Esophagus squamous epithelium (tissue), 4 donors: ENCODE results near the gene VAPA.

Source experiments
- POLR2A ChIP-seq, 4 donors: fragments of 450-650 bp; IDR thresholded peaks; one replicate each; pipeline ENCODE4 v1.6.1; 2017; ENCODE audit warnings: antibody characterized with exemption in 4 of 4, mild to moderate bottlenecking in 4 of 4, moderate library complexity in 3 of 4
- TF ChIP-seq, protein P1 (sequence below), 6 experiments: fragments of 450-650 bp in 4 of 6; fragments of 200-600 bp in 2 of 6; sonication (generic) in 2 of 6; IDR thresholded peaks; one replicate each; pipeline ENCODE4 v1.5.1; 2016 to 2019; ENCODE audit warnings: antibody characterized with exemption in 6 of 6, mild to moderate bottlenecking in 4 of 6, moderate library complexity in 4 of 6

DNA sequence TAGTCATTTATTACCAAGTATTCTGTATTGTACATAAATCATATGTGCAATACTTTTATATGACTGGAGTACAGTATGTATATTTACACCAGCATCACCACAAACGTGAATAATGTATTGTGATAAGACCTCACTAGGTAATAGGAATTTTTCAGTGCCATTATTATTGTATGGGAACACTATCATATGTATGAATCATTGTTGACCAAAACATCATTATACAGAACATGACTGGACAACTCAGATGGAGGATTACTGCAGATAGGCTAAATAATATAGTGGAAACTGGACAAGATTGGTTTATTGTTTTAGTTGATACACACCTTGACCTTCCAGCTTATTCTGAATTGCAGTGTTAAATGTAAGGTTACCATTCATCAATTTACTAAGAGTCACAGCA is 33.4 kb downstream of the VAPA start:
- TF ChIP-seq, protein P1, sequence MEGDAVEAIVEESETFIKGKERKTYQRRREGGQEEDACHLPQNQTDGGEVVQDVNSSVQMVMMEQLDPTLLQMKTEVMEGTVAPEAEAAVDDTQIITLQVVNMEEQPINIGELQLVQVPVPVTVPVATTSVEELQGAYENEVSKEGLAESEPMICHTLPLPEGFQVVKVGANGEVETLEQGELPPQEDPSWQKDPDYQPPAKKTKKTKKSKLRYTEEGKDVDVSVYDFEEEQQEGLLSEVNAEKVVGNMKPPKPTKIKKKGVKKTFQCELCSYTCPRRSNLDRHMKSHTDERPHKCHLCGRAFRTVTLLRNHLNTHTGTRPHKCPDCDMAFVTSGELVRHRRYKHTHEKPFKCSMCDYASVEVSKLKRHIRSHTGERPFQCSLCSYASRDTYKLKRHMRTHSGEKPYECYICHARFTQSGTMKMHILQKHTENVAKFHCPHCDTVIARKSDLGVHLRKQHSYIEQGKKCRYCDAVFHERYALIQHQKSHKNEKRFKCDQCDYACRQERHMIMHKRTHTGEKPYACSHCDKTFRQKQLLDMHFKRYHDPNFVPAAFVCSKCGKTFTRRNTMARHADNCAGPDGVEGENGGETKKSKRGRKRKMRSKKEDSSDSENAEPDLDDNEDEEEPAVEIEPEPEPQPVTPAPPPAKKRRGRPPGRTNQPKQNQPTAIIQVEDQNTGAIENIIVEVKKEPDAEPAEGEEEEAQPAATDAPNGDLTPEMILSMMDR (IDR thresholded peaks at IDR 0.05), result no peak
- TF ChIP-seq POLR2A (IDR thresholded peaks at IDR 0.05), result no peak
